HCT116 (cell line): ENCODE results near the gene STARD6. TPM values are rescaled to one million over a fixed set of nuclear protein-coding genes. Genes with fewer than 3 reads are reported as not detected.

ENCODE experiments used
- ATAC-seq: fragments of 200-7000 bp; cut with Tn5 transposase; 2 replicates; pipeline ENCODE4 v1.9.1; 2020; ENCODE audit warnings: mild to moderate bottlenecking, moderate library complexity
- BruUV-seq: library from RNA; stranded (reverse); fragments of 400-500 nt; replicated peaks from 2 replicates; lab custom pipeline; 2021; lab: Mats Ljungman, UMichigan
- CTCF ChIA-PET: fragments of 300-600 bp; sonication (Branson Sonifier 250); formaldehyde crosslinking; loops from one replicate; lab custom pipeline; 2021; ENCODE audit warnings: antibody characterized with exemption; lab: Charles Lee
- POLR2A ChIA-PET: fragments of 300-600, 350-600 bp; sonication (Branson Sonifier 250); formaldehyde crosslinking; loops from one replicate; lab custom pipeline; 2021; ENCODE audit warnings: antibody characterized with exemption; lab: Charles Lee
- RAD21 ChIA-PET, 2 experiments: fragments of 300-600 bp; sonication (Branson Sonifier 250); formaldehyde crosslinking; loops; one replicate each; lab custom pipeline; 2023; ENCODE audit warnings: low total read pairs in 2 of 2; ENCODE audit not compliant: uncharacterized antibody in 2 of 2, unreplicated experiment in 2 of 2, low non-redundant PET in 1 of 2; lab: Charles Lee
- DNase-seq: peaks from one replicate; pipeline ENCODE4 v3.0.0-alpha.2; 2010; ENCODE audit warnings: low read depth, low spot score
- H2AFZ ChIP-seq: fragments of 200-600 bp; shearing (Covaris generic), sonication (generic); 2 replicates; pipeline ENCODE4 v1.6.1; 2017; ENCODE audit warnings: low read depth, mixed run types, mixed read lengths, antibody characterized with exemption, low read length; ENCODE audit not compliant: poor library complexity, severe bottlenecking
- H3K27ac ChIP-seq: 2 replicates; pipeline ENCODE4 v1.5.1; 2012; ENCODE audit warnings: low read depth, low read length
- H3K27me3 ChIP-seq: fragments of 200-600 bp; sonication (generic); 2 replicates; pipeline ENCODE4 v1.6.1; 2016; ENCODE audit warnings: mixed run types, low read length, mixed read lengths; ENCODE audit not compliant: insufficient read depth
- H3K36me3 ChIP-seq, 2 experiments: fragments of 200-500 bp in 1 of 2; fragments of 200-600 bp in 1 of 2; sonication (Bioruptor generic) in 1 of 2; sonication (generic) in 1 of 2; 2 replicates each; pipeline versions ENCODE4 v1.5.1 to v1.6.1; 2014 to 2016; ENCODE audit warnings: low read length in 2 of 2, inconsistent platforms in 1 of 2, mixed read lengths in 1 of 2, mixed run types in 1 of 2; ENCODE audit not compliant: insufficient read depth in 2 of 2, control insufficient read depth in 1 of 2
- H3K4me1 ChIP-seq, 2 experiments: fragments of 200-600 bp in 1 of 2; sonication (generic) in 1 of 2; 2 replicates each; pipeline versions ENCODE4 v1.5.1 to v1.6.1; 2012 to 2017; ENCODE audit warnings: low read length in 2 of 2, inconsistent platforms in 1 of 2, mild to moderate bottlenecking in 1 of 2, mixed read lengths in 1 of 2, mixed run types in 1 of 2, moderate library complexity in 1 of 2; ENCODE audit not compliant: insufficient read depth in 2 of 2, control insufficient read depth in 1 of 2
- H3K4me2 ChIP-seq: fragments of 200-600 bp; sonication (generic); 2 replicates; pipeline ENCODE4 v1.6.1; 2017; ENCODE audit warnings: mixed run types, low read length, mixed read lengths
- H3K4me3 ChIP-seq, 2 experiments: fragments of 200-600 bp in 1 of 2; sonication (generic) in 1 of 2; replicated peaks in 1 of 2; 2 replicates each; pipeline ENCODE4 v1.5.1; 2011 to 2016; ENCODE audit warnings: low read length in 2 of 2, control low read depth in 1 of 2, low read depth in 1 of 2, mild to moderate bottlenecking in 1 of 2, mixed read lengths in 1 of 2, mixed run types in 1 of 2
- H3K79me2 ChIP-seq: fragments of 200-600 bp; sonication (generic); 2 replicates; pipeline ENCODE4 v1.6.1; 2017; ENCODE audit warnings: mild to moderate bottlenecking, mixed run types, low read length, moderate library complexity, mixed read lengths; ENCODE audit not compliant: insufficient read depth
- H3K9ac ChIP-seq: fragments of 200-600 bp; sonication (generic); 2 replicates; pipeline ENCODE4 v1.6.1; 2016; ENCODE audit warnings: low read length, mixed read lengths
- H3K9me2 ChIP-seq: fragments of 200-600 bp; sonication (generic), shearing (Covaris generic); 2 replicates; pipeline ENCODE4 v1.6.1; 2017; ENCODE audit warnings: mixed run types, mild to moderate bottlenecking, moderate library complexity; ENCODE audit not compliant: insufficient read depth
- H3K9me3 ChIP-seq, 2 experiments: fragments of 200-500 bp in 1 of 2; fragments of 200-600 bp in 1 of 2; sonication (Bioruptor generic) in 1 of 2; sonication (generic) in 1 of 2; 2 replicates each; pipeline ENCODE4 v1.6.1; 2014 to 2017; ENCODE audit warnings: low read length in 2 of 2, mixed read lengths in 2 of 2, inconsistent platforms in 1 of 2, low read depth in 1 of 2, mild to moderate bottlenecking in 1 of 2, mixed run types in 1 of 2, moderate library complexity in 1 of 2; ENCODE audit not compliant: control insufficient read depth in 1 of 2, insufficient read depth in 1 of 2
- H4K20me1 ChIP-seq: fragments of 200-600 bp; sonication (generic), shearing (Covaris generic); 2 replicates; pipeline ENCODE4 v1.6.1; 2017; ENCODE audit warnings: mixed run types, mild to moderate bottlenecking, moderate library complexity; ENCODE audit not compliant: insufficient read depth
- ELF1 ChIP-seq: IDR thresholded peaks from 2 replicates; pipeline ENCODE4 v1.6.1; 2012; ENCODE audit warnings: low read depth, borderline replicate concordance
- EZH2 ChIP-seq: fragments of 200-600 bp; sonication (generic); IDR thresholded peaks from 2 replicates; pipeline ENCODE4 v1.6.1; 2017; ENCODE audit warnings: antibody characterized with exemption, mixed run types
- EZH2phosphoT487 ChIP-seq: fragments of 200-600 bp; IDR thresholded peaks from 2 replicates; pipeline ENCODE4 v1.6.1; 2018; ENCODE audit warnings: antibody characterized with exemption, borderline replicate concordance
- FOSL1 ChIP-seq: IDR thresholded peaks from 2 replicates; pipeline ENCODE4 v1.6.1; 2012; ENCODE audit warnings: low read depth
- MAX ChIP-seq: IDR thresholded peaks from 2 replicates; pipeline ENCODE4 v1.6.1; 2012
- POLR2A ChIP-seq: IDR thresholded peaks from 2 replicates; pipeline ENCODE4 v1.7.0; 2011; ENCODE audit warnings: borderline replicate concordance; ENCODE audit not compliant: insufficient read depth, insufficient read length; ENCODE audit errors: extremely low read depth
- POLR2AphosphoS5 ChIP-seq: IDR thresholded peaks from 2 replicates; pipeline ENCODE4 v1.6.1; 2011; ENCODE audit warnings: mild to moderate bottlenecking, low read depth, low read length, moderate library complexity
- RAD21 ChIP-seq: IDR thresholded peaks from 2 replicates; pipeline ENCODE4 v1.6.1; 2012; ENCODE audit warnings: low read depth, mild to moderate bottlenecking
- REST ChIP-seq: IDR thresholded peaks from 2 replicates; pipeline ENCODE4 v1.6.1; 2012; ENCODE audit warnings: low read depth
- SIN3A ChIP-seq: IDR thresholded peaks from 2 replicates; pipeline ENCODE4 v1.6.1; 2012; ENCODE audit warnings: low read depth
- SP1 ChIP-seq: IDR thresholded peaks from 2 replicates; pipeline ENCODE4 v1.6.1; 2012; ENCODE audit warnings: low read depth
- TCF7L2 ChIP-seq: IDR thresholded peaks from 2 replicates; pipeline ENCODE4 v1.7.0; 2011; ENCODE audit warnings: borderline replicate concordance, inconsistent platforms; ENCODE audit not compliant: insufficient read depth, insufficient read length; ENCODE audit errors: extremely low read depth
- ZBTB33 ChIP-seq: IDR thresholded peaks from 2 replicates; pipeline ENCODE4 v1.6.1; 2011; ENCODE audit warnings: mild to moderate bottlenecking, low read length, moderate library complexity; ENCODE audit not compliant: insufficient replicate concordance; ENCODE audit errors: extremely low read depth
- ZNF274 ChIP-seq: fragments of 200-500 bp; sonication (Bioruptor generic); IDR thresholded peaks from 2 replicates; pipeline ENCODE4 v1.6.1; 2014; ENCODE audit warnings: mild to moderate bottlenecking, low read depth, low read length, inconsistent platforms
- intact Hi-C: fragments of 100-400 bp; cut with micrococcal nuclease; formaldehyde crosslinking; loops from 2 replicates; pipeline ENCODE4 v1.10.0; 2022
- total RNA-seq: library from RNA; stranded (reverse); gene quantifications from one replicate; pipeline ENCODE4 v1.2.1, GENCODE V29; 2021; ENCODE audit not compliant: unreplicated experiment
- TF ChIP-seq, protein P1 (sequence below), 3 experiments: fragments of 200-600 bp in 1 of 3; sonication (generic) in 1 of 3; IDR thresholded peaks in 2 of 3; conservative IDR thresholded peaks in 1 of 3; 2 replicates each; pipeline ENCODE4 v1.5.1; 2012 to 2017; ENCODE audit warnings: low read depth in 2 of 3, low read length in 2 of 3, antibody characterized with exemption in 1 of 3, borderline replicate concordance in 1 of 3, control low read depth in 1 of 3, mild to moderate bottlenecking in 1 of 3, mixed read lengths in 1 of 3, mixed run types in 1 of 3, moderate library complexity in 1 of 3; ENCODE audit not compliant: insufficient read depth in 1 of 3
- TF ChIP-seq, protein P2 (sequence below): IDR thresholded peaks from 2 replicates; pipeline ENCODE4 v1.6.1; 2012

The STARD6 gene
- total RNA-seq, 1 experiment from 2014 or later, result not detected

DNA sequence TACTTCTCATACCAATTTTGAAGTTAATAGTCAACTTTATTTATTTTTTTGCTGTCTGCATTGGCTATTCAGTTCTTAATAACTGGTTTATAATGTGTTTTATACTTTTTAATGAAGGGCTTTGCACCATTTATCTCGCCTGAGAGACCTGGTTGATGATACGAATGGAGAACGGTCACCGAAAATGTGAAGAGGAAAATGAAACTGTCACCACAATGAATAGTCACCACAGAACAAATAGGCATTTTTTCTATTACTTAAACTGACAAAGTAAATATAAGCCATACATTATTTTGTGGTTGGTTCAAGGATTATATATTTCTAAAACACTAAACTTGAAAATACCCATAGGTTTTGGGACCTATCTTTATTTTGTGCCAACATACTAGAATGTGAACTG is 20.4 kb upstream of the STARD6 start (continued):
- TF ChIP-seq REST (no peak), ELF1 (no peak), EZH2 (no peak)

GRCh38 chr18:54360406-54360805 is 2.7 kb upstream of the STARD6 start:
- Histone ChIP-seq H4K20me1 (no peaks in the 10 kb centered on the region), H3K27me3 (no peaks in the 10 kb centered on the region), H3K4me2 (no peak overlapping the region), H3K4me3 (no peak overlapping the region), H3K79me2 (0 out of 2 replicates have a peak, but pooled peaks cover 2% of the 10 kb centered on the region), H3K9ac (no peak overlapping the region), H2AFZ (no peak overlapping the region), H3K27ac (no peak overlapping the region), H3K36me3 (peaks cover 0 to 10% of the 10 kb centered on the region in 2 experiments; a peak in 1 of 4 replicates), H3K9me3 (no peaks in the 10 kb centered on the region), H3K9me2 (no peaks in the 10 kb centered on the region), H3K4me1 (peaks cover 0 to 14% of the 10 kb centered on the region in 2 experiments; a peak in 2 of 4 replicates)
- no TSS peak for BruUV-seq
- intact Hi-C loops, result loop anchor here (10.0 kb wide), 1 partner anchor 136 kb away; the partner anchor contains the start of gene MBD2
- ATAC-seq (no peak), DNase-seq (no peak)
- ChIA-PET RAD21 (no interaction called here), CTCF (no interaction called here), POLR2A (no interaction called here)
- no peak for TF ChIP-seq ZNF274
- TF ChIP-seq RAD21, result no peak
- TF ChIP-seq POLR2AphosphoS5, result no peak
- TF ChIP-seq, protein P1, sequence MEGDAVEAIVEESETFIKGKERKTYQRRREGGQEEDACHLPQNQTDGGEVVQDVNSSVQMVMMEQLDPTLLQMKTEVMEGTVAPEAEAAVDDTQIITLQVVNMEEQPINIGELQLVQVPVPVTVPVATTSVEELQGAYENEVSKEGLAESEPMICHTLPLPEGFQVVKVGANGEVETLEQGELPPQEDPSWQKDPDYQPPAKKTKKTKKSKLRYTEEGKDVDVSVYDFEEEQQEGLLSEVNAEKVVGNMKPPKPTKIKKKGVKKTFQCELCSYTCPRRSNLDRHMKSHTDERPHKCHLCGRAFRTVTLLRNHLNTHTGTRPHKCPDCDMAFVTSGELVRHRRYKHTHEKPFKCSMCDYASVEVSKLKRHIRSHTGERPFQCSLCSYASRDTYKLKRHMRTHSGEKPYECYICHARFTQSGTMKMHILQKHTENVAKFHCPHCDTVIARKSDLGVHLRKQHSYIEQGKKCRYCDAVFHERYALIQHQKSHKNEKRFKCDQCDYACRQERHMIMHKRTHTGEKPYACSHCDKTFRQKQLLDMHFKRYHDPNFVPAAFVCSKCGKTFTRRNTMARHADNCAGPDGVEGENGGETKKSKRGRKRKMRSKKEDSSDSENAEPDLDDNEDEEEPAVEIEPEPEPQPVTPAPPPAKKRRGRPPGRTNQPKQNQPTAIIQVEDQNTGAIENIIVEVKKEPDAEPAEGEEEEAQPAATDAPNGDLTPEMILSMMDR (IDR thresholded peaks at IDR 0.05 in 2 of 3, conservative IDR thresholded peaks at IDR 0.05 in 1 of 3; ENCODE audit: borderline replicate concordance in 1 of 3, insufficient read depth in 1 of 3, low read depth in 2 of 3, low read length in 2 of 3), result no peak
- TF ChIP-seq POLR2A, result no peak
- no peak for TF ChIP-seq ZBTB33
- TF ChIP-seq ELF1, result no peak
- no peak for TF ChIP-seq MAX
- no peak for TF ChIP-seq EZH2phosphoT487
- TF ChIP-seq, protein P2, sequence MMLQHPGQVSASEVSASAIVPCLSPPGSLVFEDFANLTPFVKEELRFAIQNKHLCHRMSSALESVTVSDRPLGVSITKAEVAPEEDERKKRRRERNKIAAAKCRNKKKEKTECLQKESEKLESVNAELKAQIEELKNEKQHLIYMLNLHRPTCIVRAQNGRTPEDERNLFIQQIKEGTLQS, result no peak
- TF ChIP-seq SIN3A, result no peak
- no peak for TF ChIP-seq FOSL1
- no peak for TF ChIP-seq SP1
- no peak for TF ChIP-seq TCF7L2
